ENCODE results near the gene QSOX1. TPM values are rescaled to one million over a fixed set of nuclear protein-coding genes. Genes with fewer than 3 reads are reported as not detected.

The QSOX1 gene
- total RNA-seq, 1 experiment from 2014 or later, result 226 TPM

- H3F3A ChIP-seq (ENCODE audit: insufficient read depth, low read depth), result peaks cover 6% of the 10 kb centered on the region; the same call in 1 of the 2 replicates
- H2AFZ ChIP-seq, result no peak overlapping the region
- peaks cover 7% of the 10 kb centered on the region for H3K4me1 ChIP-seq (replicated peaks; ENCODE audit: insufficient read depth)
- TF ChIP-seq CTCF (conservative IDR thresholded peaks at IDR 0.05) (no peak), EZH2 (IDR thresholded peaks at IDR 0.05; ENCODE audit: low read depth) (no peak)
- no peaks in the 10 kb centered on the region for H3K36me3 ChIP-seq (ENCODE audit: low read depth)
- H3K4me2 ChIP-seq, result no peak overlapping the region
- ChIA-PET POLR2A (ENCODE audit: unreplicated experiment) (no interaction called here), CTCF (no interaction called here)
- no peak overlapping the region for H3K27ac ChIP-seq
- DNase-seq, result no peak
- H3K27me3 ChIP-seq (ENCODE audit: insufficient read depth, low read depth), result no peaks in the 10 kb centered on the region
- H3K79me2 ChIP-seq (ENCODE audit: low read depth), result no peaks in the 10 kb centered on the region
- H3K9me2 ChIP-seq (ENCODE audit: insufficient read depth), result no peaks in the 10 kb centered on the region
- BruUV-seq (replicated peaks), result no TSS peak
- H3K4me3 ChIP-seq, result no peak overlapping the region
- intact Hi-C loops (cut with micrococcal nuclease; ENCODE audit: unreplicated experiment), result no loop called here
- H3K9me3 ChIP-seq (ENCODE audit: insufficient read depth, low read depth), result no peaks in the 10 kb centered on the region
- no peaks in the 10 kb centered on the region for H4K20me1 ChIP-seq (ENCODE audit: insufficient read depth)
Measured at GRCh38 chr1:180241716-180242544, 87.3 kb downstream of the QSOX1 start.

GRCh38 chr1:180243517-180244221, 89.0 kb downstream of the QSOX1 start:
- peaks cover 17% of the 10 kb centered on the region for H3K4me1 ChIP-seq (replicated peaks; ENCODE audit: insufficient read depth)
- no peaks in the 10 kb centered on the region for H3K9me3 ChIP-seq (ENCODE audit: insufficient read depth, low read depth)
- no peaks in the 10 kb centered on the region for H3K79me2 ChIP-seq (ENCODE audit: low read depth)
- H3K36me3 ChIP-seq (ENCODE audit: low read depth), result no peaks in the 10 kb centered on the region
- no peak overlapping the region for H3K4me3 ChIP-seq
- H3K27me3 ChIP-seq (ENCODE audit: insufficient read depth, low read depth), result no peaks in the 10 kb centered on the region
- BruUV-seq (replicated peaks), result no TSS peak
- ChIA-PET CTCF (no interaction called here), POLR2A (ENCODE audit: unreplicated experiment) (no interaction called here)
- H3K4me2 ChIP-seq, result no peak overlapping the region
- intact Hi-C loops (cut with micrococcal nuclease; ENCODE audit: unreplicated experiment), result no loop called here
- no peaks in the 10 kb centered on the region for H3K9me2 ChIP-seq (ENCODE audit: insufficient read depth)
- H3K27ac ChIP-seq, result no peak overlapping the region
- DNase-seq, result no peak
- H4K20me1 ChIP-seq (ENCODE audit: insufficient read depth), result no peaks in the 10 kb centered on the region
- TF ChIP-seq CTCF (conservative IDR thresholded peaks at IDR 0.05) (no peak), EZH2 (IDR thresholded peaks at IDR 0.05; ENCODE audit: low read depth) (no peak)
- H2AFZ ChIP-seq, result no peak overlapping the region
- H3F3A ChIP-seq (ENCODE audit: insufficient read depth, low read depth), result peaks cover 16% of the 10 kb centered on the region

GRCh38 chr1:180244840-180245239, 90.2 kb downstream of the QSOX1 start:
- H3K9me2 ChIP-seq (ENCODE audit: insufficient read depth), result no peaks in the 10 kb centered on the region
- peaks cover 17% of the 10 kb centered on the region for H3K4me1 ChIP-seq (replicated peaks; ENCODE audit: insufficient read depth)
- BruUV-seq (replicated peaks), result no TSS peak
- H3K9me3 ChIP-seq (ENCODE audit: insufficient read depth, low read depth), result no peaks in the 10 kb centered on the region
- POLR2A ChIA-PET (ENCODE audit: unreplicated experiment), result no interaction called here
- H3K4me2 ChIP-seq, result no peak overlapping the region
- intact Hi-C loops (cut with micrococcal nuclease; ENCODE audit: unreplicated experiment), result no loop called here
- no peaks in the 10 kb centered on the region for H3K79me2 ChIP-seq (ENCODE audit: low read depth)
- H3K27ac ChIP-seq, result no peak overlapping the region
- H3K27me3 ChIP-seq (ENCODE audit: insufficient read depth, low read depth), result no peaks in the 10 kb centered on the region
- H3F3A ChIP-seq (ENCODE audit: insufficient read depth, low read depth), result peaks cover 16% of the 10 kb centered on the region
- H3K36me3 ChIP-seq (ENCODE audit: low read depth), result no peaks in the 10 kb centered on the region
- no peak overlapping the region for H2AFZ ChIP-seq
- TF ChIP-seq EZH2 (IDR thresholded peaks at IDR 0.05; ENCODE audit: low read depth) (no peak), CTCF (conservative IDR thresholded peaks at IDR 0.05) (no peak)
- no peak overlapping the region for H3K4me3 ChIP-seq
- H4K20me1 ChIP-seq (ENCODE audit: insufficient read depth), result no peaks in the 10 kb centered on the region
- no peak for DNase-seq
- CTCF ChIA-PET, result no interaction called here
